NCI-H2171 (cell line): ENCODE data around the gene COPS4.
A peak's percentile ranks its signal among the peaks of the same experiment; 100 is the strongest.
"Not testable (repeated sequence)": the region's sequence is repeated elsewhere in the genome, so short reads cannot be mapped to it uniquely, and the experiment has no call there.

Experiments
- DNase-seq: peaks from one replicate; lab custom pipeline; 2025; lab: John Stamatoyannopoulos, UW

Gene COPS4

DNA sequence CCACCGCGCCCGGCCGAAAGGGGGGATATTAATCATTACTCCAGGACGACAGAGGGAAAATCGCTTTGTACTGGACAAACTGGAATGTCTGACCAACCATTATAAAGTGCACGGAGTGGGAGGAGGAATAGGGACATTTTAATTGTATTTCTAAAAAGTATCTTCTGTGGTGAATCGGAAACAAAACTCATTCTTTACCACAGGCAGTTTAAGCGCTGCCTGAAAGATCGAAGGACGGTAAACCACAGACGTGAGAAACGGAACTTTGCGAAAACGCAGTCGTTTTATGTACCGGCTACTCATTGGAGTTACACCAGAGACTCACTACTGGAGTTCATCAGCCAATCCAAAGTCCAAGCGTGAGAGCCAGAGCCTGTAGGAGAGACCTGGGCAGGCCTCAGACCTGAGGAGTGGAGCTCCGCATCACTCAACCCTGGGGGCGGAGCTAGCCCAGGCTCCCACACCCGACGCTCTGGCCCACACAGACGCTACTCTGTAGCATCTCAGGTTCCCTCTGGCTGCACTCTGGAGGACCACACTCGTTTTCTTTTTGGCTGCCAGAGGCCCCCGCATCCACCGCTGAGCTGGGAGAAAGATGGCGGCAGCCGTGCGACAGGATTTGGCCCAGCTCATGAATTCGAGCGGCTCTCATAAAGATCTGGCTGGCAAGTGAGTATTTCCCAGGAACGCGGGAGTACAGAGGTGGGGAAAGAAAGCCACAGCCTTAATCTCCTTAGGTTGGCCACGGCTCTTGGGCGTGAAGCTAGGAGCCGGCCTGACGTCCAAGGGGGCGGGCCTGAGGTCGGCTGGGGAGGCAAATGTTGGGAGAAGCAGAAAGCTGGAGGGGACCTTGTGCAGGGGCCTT lies at the start of gene COPS4:
Gene COPS4 (plus strand): TSS at position 554 of the 865 bp plus-strand sequence. CDS start 42 bp downstream, at position 596.
- peak; percentile 89 for DNase-seq

DNA sequence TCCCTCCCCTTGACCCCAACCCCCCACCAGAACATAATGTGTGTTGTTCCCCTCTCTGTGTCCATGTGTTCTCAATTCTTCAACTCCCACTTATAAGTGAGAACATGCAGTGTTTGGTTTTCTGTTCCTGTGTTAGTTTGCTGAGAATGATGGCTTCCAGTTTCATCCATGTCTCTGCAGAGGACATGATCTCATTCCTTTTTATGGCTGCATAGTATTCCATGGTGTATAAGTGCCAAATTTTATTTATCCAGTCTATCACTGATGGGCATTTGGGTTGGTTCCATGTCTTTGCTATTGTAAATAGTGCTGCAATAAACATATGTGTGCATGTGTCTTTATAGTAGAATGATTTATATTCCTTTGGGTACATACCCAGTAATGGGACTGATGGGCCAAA lies 47.5 kb upstream of the COPS4 start:
- DNase-seq, result not testable (repeated sequence)

DNA sequence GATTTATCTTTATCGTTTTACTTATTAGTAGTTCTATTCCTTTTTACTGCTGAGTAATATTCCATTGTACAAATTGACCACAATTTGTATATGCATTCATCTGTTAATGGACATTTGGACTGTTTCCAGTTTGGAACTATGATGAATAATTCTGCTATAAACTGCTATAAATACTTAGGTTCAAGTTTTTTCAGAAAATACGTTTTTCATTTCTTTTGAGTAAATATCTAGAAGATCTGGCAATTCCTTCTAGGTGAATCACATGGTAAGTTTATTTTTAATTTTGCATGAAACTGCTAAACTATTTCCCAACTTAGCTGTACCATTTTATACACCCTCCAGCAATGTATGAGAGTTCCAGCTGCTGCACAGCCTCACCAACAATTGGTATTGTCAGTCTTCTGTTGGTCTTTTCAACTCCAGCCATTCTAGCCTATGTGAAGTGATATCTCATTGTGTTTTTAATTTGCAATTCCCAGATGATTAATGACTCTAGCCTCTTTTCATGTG lies 46.6 kb upstream of the COPS4 start:
- DNase-seq, result no peak

DNA sequence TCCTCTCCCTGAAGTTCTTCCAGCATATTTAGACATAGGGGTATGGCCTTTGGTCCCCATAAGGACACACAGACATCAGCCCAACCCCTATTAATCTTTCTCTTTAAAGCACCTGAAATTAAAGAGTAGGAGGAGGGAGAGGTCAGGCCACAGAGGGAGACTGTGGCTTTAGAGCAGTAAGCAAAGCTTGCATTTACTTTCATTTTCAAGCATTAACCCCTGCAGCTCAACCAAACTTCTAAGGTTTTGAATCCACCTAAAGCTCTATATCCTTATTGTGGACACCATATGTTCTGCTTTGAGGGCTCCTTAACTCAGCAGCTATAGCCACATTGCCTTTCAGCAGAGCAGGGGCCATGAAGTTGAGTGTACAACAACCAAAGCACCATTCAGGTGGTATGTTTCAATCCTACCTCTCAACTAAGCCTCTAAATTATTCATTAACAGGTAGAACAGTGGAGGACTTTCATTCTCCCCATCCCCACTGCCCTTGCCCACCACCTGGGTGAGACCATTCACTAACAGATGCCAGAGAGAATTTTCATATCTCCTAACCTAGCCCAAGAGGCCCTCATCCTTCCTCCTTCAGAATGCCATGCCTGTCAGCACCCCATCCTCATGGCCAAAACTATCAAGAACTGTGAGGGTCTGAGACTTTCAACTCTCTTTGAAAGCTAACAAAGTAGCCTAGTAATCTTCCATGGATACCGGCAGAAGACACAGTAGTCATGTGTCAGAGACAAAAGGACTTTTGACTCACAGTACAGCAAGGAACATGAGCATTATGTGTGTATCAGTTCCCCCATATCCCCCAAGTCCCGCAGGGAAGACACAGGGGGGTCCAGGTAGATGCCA lies 45.2 kb upstream of the COPS4 start:
- no peak for DNase-seq

DNA sequence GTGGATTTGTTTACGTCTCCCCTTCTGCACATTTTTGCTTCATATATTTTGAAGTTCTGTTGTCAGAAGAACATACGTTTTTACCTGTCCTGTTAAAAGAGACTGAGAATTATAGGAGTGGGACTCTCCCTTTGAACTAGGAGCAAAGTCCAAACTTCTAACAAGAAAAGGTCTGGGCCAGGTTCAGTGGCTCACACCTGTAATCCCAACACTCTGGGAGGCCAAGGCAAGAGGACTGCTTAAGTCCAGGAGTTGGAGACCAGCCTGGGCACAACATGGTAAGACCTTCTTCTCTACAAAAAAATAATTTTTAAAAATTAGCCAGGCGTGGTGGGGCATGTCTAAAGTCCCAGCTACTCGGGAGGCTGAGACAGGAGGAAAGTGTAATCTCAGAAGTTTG lies 40.1 kb upstream of the COPS4 start:
- no peak for DNase-seq

DNA sequence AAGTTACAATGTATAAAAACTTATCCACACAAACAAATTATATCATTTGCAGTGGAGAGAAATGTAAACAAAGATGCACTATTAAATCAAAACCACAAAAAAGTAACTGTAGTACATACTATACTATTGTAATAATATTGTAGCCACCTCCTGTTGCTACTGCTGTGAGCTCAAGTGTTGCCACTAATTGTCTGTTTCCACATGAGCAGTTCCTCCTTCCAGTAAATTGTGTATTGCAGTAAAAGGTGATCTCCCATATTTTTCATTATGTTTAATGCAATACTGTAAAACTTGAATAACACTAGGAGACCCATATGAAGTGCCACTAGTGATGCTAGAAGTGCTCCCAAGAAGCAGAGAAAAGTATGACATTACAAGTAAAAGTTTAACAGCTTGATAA lies 36.1 kb upstream of the COPS4 start:
- no peak for DNase-seq

DNA sequence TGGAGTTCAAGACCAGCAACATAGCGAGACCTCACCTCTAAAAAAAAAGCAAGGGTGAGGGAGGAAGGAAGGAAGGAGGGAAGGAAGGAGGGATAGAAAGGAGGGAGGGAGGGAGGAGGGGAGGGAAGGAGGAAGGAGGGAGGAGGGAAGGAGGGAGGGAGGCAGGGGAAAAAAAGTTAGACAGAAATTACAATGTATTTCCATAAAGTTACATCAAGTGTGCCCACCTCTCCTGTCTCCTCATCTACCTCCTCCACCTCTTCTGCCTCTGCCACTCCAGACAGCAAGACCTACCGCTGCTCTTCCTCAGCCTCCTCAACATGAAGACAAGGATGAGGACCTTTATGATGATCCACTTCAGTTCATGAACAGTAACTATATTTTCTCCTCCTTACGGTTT lies 32.7 kb upstream of the COPS4 start:
- DNase-seq, result no peak

DNA sequence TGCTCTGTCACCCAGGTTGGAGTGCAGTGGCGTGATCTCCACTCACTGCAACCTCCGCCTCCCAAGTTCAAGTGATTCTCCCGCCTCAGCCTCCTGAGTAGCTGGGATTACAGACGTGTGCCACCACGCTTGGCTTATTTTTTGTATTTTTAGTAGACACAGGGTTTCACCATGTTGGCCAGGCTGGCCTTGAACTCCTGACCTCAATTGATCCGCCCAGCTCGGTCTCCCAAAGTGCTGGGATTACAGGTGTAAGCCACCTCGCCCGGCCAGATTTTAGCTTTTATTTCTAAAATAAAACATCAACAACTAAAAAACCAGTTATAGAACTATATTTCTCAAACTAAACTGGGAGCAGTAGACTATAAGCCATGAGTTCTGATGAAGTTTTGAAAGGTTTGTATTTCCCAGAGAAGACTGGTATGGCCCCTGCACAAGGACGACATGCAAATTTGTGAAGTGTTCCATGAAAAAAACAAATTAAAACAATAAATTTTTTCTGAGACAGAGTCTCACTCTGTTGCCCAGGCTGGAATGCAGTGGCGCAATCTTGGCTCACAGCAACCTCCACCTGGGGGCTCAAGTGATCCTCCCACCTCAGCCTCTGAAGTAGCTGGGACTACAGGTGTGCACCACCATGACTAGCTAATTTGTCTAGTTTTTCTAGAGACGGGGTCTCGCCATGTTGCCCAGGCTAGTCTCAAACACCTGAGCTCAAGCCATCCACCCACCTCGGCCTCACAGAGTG lies 31.8 kb upstream of the COPS4 start:
- not testable (repeated sequence) for DNase-seq

DNA sequence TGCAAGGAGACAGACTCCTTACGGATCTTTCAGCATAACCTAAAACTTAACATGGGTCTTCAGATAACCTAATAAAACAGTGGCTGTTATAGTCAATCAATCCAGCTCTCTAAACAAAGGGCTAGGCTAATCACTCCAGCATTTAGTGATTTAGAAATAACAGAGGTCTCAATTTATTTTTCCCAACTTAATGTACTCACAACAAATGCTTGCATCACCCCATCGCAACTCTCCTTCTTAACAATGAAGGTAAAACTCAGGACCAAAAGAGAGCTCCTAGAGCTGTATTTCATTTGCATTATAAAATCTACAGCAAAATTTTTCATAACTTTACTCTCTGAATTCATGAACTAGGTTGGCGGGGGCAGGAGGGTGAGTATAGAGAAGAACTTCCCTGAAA lies 25.5 kb upstream of the COPS4 start:
- DNase-seq, result no peak

DNA sequence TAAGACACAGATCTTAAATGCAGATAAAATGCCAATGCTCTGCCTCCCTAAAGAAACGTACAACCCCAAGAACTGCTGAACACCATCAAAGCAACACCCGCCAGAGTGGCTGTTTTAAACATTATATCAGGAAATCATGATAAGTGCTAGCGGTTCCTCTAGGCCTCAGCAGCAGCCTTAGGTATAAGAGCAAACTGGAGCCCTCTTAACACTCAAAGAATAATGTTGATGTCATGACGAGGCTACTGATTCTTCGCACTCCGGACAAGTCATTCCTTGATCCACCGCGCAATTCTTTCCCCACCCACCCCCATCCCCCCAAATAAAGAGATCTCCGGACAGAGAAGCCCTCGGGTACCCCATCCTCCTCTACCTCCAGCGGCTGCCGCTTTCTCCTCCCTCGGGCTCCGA lies 24.9 kb upstream of the COPS4 start:
- DNase-seq, result no peak

DNA sequence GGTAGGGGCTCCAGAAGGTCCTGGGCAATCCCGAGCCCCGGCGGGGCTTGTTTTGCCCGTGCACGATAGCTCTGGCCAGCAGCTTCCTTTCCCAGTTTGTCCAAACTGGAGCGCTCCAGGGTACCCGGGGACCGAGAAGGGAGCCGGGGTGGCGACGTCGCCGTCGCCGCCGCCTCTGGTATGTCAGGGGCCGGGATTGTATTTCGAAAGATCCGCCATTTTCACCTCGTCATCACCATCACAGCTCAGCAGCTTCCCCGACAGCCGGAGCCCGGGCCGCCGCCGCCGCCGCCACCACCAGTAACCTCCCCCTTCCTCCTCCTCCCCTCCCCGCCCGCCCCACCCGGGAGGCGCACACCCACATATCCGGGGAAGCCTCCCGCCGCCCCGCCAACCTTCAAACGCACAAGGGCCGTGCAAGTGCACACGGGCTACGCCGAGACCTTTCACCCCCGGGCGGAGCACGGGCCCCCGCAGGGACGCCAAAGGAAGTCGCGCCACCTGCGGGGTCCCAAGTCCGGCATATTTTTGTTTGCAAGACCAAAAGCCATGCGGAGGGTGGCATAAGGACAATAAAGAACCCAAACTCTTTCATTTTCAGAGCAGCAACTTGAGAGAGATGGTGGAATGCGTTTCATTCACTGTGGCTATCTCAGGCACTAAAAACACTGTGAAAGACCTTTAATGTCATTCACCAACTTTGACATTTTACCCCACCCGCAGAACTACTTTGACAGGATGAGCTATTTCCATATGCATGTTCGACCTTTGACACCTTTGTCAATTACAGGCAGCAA lies 24.3 kb upstream of the COPS4 start, which contains the start of gene LIN54:
Gene LIN54 (minus strand): TSS at position 302 of the 797 bp plus-strand sequence. CDS start 25,979 bp downstream, outside the sequence.
- peak; percentile 30 for DNase-seq

DNA sequence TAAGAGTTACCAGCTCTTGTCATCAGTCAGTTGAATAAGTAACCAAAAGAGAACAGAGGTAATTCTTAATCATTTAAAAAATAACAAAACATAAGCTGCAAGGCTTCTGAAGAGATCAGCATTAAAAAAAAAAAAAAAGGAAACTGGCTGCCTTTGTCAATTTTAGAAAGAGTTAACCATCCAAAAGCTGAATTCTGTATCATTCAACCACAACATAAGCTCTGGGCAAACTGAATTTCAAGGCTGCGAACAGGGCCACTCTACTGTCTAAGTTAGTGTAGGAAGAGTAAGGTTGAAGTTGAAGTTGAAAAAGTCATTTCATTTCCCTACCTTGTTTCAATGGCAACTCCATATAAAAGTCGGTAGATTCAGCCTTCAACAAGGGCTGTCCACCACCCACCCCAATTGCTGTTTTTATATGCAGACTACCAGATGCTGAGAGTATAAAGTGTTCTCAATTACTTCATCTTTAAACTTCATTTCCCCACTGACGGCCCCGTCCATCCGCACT lies 23.2 kb upstream of the COPS4 start:
- no peak for DNase-seq

DNA sequence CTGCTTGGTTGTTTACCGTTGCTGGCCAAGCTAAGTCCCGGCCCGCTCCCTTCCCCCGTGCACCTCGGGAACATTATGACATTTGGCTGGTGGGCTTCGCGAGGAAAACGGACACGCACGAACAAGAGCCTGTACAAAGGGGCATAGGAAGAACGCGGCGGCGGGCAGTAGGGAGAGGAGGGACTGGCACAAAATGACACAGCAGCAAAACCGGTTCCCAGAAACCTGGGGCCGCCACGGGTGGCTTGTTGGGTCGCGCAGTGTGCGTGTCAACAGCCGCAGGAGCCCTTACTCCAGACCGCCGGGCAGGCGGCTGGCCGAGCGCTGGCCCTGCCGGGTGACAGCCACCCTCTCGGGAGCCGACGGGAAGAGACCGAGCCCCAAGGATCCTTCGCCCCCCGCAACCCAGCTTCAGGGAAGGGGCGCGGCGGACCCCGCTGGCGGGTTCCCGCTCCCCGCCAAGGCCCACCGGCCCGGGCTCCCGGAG lies 22.7 kb upstream of the COPS4 start:
- no peak for DNase-seq

DNA sequence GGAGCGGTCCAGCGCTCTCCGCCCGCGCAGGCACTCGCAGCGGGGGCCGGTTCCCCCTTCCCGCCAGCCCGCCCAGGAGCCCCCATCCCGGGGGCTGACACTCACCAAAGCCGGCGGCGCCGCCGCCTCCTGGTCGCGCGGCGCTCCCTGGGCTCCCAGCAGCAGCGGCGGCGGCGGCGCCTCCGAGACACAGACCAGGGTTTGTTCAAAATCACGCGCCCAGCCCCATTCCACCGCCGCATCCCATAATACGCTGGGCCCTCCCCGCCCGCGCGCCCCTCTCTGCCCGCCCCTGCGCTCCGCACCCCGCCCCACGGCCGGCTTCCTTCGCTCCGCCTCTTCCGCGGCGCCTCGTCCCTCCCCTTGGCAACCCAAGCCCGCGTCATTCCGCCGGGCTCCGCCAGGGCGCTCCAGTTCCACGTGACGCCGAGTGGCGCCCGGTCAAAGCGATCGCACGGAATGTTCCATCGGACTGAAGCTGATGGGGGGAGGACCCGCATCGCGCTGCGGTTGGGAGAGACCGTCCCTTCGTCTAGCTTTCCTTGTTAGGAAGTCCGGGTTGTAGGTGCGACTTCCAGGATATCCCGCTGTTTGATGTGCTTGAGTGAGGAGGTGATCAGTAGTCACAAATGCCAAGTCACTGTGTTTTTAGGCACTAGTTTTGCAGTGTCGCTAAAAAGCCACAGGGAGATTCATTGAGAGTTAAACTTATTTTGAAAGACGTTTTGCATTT lies 22.1 kb upstream of the COPS4 start:
- DNase-seq, result peak; percentile 89

DNA sequence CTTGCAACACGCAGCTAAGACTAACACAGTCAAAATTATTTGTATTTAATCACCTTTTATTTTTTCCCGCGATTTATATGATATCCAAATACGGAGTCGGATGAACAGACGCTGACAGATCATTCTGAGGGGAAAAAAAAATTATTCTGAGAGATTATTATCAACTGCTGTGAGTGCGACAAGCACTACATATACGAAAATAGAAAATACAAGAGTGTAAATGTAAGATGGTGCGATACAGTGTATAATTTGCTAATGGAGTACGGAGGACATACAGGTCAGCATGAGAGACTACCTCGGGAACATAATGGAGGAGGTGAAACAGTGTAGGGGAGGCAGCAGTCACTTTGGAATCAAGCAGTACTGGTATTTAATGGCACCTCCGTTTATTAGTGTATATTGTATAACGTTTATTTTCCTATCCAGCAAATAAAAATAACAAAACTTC lies 21.5 kb upstream of the COPS4 start:
- DNase-seq, result no peak

DNA sequence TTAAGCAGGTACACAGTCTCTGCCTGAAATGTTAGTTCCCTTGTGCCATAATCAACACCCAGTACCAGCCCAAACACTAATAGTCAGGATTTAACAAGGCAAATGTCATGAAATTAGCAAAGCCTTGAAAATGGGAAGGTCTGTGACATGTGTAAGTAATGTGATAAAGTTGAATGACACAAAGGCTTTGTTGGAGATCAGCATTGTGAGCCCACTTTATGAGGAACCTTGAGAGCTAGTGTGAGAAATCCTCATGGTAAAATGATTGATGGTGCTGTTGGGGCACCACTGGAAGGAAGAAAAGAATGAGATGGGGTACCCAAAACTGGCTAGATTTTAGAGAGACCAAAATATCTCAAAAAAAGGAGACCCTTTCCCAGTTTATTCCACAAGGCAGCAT lies 21.1 kb upstream of the COPS4 start:
- DNase-seq, result no peak

DNA sequence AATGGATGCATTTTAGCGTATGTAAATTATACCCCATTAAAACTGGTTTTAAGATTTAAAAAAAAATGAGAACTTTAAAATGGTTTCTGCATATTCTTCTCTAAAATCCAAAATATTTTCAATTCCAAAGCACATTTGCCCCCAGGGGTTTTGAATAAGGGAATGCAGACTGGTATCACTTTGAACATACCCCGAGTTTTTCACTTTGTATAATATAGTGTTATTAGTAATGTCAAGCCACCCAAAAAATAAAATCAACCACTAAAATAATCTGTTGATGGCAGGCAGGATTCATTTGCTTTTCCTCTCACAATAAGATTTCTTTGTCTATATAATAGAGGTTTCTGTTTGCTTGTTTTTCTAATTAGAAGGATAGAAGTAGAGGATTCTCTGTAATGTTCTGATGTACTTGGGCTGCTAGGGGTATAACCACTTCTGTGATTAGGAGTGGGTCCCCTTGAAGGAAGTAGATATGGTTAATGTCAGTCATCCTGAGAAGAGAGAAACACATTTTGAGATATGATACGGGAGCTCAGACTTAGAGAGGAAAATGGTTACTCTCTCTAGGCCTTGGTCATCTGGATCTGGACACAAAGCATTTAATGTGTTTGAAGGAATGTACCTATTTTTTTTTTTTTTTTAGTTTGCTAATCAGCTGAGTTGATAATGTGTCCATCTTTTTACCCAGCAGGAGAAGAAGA lies 15.0 kb upstream of the COPS4 start:
- no peak for DNase-seq

DNA sequence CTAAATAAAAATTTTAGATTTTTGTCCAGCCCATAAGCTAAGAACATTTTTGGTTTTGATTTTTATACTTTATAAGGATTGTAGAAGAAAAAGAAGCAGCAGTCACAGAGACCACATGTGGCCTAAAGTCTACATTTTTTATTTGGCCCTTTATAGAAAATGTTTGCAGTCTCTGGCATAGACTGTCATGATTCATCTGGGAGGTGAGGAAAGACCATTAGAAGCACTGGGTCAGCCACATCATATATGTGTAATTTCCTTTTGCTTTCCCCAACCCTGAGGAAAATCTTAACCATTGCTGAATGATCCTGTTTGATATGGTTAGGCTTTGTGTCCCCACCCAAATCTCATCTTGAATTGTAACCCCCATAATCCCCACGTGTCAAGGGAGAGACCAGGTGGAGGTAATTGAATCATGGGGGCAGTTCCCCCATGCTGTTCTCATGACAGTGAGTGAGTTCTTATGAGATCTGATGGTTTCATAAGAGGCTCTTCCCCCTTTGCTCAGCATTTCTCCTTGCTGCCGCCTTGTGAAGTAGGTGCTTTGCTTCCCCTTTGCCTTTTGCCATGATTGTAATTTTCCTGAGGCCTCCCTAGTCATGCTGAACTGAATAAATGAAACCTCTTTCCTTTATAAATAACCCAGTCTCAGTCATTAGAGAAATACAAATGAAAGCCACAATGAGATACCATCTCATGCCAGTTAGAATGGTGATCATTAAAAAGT lies 12.1 kb upstream of the COPS4 start:
- DNase-seq, result no peak

DNA sequence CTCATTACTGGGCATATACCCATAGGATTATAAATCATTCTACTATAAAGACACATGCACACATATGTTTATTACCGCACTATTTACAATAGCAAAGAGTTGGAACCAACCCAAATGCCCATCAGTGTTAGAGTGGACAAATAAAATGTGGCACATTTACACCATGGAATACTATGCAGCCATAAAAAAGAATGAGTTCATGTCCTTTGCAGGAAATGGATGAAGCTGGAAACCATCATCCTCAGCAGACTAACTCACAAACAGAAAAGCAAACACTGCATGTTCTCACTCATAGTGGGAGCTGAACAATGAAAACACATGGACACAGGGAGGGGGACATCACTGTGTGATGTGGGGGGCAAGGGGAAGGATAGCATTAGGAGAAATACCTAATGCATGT lies 11.4 kb upstream of the COPS4 start:
- not testable (repeated sequence) for DNase-seq
